Prostate gland (tissue), 2 donors: ENCODE measurements around the gene PRKG1.

Experiments
- CTCF ChIP-seq, 4 experiments: fragments of 200-600 bp in 2 of 4; fragments of 450-650 bp in 2 of 4; sonication (generic) in 2 of 4; IDR thresholded peaks; 1 replicate in 3 of 4; 2 replicates in 1 of 4; pipeline ENCODE4 v1.5.1; 2016 to 2019; ENCODE audit warnings: antibody characterized with exemption in 4 of 4, mild to moderate bottlenecking in 2 of 4, moderate library complexity in 2 of 4
- POLR2A ChIP-seq: fragments of 450-650 bp; IDR thresholded peaks from one replicate; pipeline ENCODE4 v1.6.1; 2016; ENCODE audit warnings: antibody characterized with exemption, mild to moderate bottlenecking
- POLR2AphosphoS5 ChIP-seq: sonication (generic); formaldehyde crosslinking; IDR thresholded peaks from one replicate; pipeline ENCODE4 v1.6.1; 2017; ENCODE audit warnings: antibody characterized with exemption

GRCh38 chr10:51607463-51607835, 533.2 kb downstream of the PRKG1 start:
- TF ChIP-seq CTCF (IDR thresholded peaks at IDR 0.05) (no peak), POLR2AphosphoS5 (no peak), POLR2A (no peak)
